ENCODE data around the gene PTPRD.

The PTPRD gene

DNA sequence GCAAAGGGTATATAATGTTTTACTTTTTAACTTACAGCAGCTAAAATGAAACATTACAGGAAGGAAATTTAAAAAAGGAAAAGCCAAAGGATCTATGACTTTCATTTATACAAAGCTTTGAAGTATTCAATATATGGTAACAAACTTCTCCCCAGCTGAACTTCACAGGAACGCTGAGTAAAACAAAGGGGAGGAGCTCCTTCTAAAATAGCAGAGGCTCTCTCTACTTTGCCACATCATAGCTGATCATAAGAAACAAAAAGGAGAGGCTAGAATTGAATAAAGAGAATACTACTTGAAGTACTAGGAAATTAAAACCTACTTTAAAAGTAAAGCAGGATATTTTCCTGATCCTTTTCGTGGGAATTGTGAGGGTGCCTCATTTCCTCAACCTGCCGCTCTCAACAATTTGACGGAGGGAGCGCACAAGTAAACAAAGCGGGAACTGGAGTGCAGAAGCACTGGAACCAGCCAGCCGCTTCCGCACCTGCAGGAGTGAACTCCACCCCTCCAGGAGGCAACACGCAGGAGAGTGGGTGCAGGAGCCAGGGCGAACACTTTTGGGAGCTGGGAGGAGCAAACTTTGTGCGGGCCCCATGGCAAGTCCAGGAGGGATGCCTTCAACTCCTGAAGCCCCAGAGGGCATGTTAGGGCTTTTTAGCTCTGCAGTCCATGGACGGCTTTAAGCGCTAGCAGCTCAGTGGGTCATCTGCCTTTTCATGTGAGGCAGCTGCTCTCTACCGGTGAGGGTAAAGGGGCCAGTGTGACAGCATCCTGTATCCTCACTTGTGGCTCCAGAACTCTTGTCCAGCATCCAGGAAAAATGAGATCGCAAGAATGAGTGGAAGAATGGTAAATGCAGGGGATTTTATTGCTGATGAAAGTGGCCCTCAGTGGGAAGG lies 757.4 kb downstream of the PTPRD start:
- DNase-seq = no peak

DNA sequence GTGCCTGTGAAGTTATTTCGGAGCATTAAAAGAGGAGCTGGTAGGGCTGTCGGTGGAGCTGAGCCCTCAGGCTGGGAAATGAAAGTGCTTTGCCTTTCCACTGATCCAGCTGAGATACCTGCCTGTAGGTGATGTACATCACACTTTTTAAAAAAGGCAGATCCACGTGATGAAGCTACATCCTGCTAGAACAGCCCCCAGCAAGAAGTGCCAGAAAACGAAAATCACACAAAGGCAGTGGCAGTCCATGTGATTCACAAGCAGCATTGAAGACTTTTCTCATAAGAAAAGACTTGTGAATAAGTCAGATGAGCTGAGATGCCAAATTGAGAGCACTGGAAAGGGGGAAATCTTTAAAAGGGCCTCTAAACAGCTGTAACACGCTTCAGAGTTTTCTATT lies 765.1 kb downstream of the PTPRD start:
- no peak for DNase-seq

DNA sequence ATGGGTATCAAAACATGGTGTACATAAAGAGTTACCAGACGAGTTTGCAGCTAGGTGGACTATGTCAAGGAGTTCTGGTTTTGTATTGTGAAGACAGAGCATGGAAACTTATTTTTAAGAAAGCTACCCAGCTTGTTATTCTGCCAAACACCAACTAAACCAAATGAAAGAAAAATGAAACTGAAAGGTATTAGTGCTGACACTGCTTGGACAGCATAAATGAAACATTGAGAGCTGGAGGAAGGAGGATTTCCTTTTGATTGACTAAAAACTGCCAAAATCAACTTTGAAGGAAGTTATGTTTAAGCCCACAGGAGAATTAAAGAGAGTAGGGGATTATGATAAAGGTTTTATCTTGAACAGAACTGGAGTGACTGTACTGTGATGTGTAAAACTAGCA lies 766.2 kb downstream of the PTPRD start:
- no peak for DNase-seq

DNA sequence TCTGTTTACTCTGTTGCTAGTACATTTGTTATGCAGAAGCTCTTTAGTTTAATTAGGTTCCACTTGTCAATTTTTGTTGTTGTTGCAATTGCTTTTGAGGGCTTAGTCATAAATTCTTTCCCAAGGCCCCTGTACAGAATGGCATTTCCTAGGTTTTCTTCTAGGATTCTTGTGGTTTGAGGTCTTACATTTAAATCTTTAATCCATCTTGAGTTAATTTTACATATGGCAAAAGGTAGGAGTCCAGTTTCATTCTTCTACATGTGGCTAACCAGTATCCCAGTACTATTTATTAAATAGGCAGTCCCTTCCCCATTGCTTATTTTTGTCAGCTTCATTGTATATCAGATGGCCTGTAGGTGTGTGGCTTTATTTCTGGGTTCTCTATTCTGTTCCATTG lies 792.4 kb downstream of the PTPRD start:
- peak; percentile 42 for DNase-seq

DNA sequence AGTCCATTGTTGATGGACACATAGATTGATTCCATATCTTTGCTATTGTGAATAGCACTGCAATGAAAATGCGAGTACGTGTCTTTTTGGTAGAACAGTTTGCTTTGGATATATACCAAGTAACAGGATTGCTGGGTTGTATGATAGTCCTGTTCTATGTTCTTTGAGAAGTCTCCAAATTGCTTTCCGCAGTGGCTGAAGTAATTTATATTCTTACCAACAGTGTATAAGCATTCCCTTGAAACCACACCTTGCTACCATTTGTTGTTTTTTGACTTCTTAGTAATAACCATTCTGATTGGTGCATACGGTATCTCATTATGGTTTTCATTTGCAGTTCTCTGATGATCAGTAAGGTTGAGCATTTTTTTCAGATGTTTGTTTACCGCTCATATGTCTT lies 792.9 kb downstream of the PTPRD start:
- DNase-seq = no peak

DNA sequence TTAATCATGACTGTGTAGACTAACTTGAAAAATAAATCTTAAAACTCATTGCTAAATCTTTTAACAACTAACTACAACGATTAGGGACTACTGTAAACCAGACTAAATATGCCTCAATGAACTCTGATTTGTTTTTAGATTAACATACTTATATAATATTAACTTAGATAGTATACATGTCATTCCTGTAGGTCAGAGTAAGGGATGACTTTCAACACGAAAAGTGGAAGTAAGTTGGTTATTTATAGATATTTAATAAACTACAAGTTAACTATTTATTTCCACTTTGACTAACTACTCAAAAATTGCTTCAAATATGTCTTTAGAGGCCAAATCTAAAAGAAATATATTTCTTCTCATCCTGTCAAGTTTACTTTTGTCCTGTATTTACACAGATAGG lies 795.6 kb downstream of the PTPRD start:
- DNase-seq = no peak

DNA sequence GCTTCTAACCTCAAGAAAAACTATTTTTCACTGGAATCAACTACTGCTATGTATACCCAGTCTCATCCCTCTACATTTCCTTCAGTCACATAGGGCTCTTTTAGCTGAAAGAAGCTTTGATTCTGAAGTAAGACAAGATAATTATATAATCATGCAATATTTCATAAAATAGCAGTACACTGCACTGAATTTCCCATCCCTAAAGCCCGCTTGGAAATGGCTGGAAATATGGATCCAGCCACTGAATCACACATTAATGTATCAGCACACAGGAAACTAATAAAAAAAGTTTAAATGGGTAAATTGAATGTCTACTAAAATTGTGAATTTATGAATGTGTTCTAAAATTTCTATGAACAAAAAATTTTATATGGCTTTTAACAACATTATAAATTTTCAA lies 808.7 kb downstream of the PTPRD start:
- no peak for DNase-seq

DNA sequence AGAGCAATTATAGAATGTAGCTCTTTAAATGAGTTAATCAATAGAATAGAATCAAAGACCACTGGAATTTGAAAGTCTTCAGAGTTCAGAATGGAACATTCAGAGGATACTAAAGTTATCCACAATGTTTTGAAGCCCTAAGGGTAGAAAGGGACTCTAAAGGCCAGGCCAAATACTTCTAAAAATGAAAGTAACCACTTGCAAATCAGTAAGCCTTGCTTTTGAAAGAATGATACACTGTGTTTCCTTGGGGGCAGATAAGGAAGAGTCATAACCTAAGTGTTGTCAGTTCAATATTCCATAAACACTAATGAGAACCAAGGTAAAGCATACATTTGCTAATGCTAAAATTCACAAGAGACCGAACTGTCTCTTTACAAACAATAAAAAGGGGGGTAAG lies 813.5 kb downstream of the PTPRD start:
- no peak for DNase-seq

DNA sequence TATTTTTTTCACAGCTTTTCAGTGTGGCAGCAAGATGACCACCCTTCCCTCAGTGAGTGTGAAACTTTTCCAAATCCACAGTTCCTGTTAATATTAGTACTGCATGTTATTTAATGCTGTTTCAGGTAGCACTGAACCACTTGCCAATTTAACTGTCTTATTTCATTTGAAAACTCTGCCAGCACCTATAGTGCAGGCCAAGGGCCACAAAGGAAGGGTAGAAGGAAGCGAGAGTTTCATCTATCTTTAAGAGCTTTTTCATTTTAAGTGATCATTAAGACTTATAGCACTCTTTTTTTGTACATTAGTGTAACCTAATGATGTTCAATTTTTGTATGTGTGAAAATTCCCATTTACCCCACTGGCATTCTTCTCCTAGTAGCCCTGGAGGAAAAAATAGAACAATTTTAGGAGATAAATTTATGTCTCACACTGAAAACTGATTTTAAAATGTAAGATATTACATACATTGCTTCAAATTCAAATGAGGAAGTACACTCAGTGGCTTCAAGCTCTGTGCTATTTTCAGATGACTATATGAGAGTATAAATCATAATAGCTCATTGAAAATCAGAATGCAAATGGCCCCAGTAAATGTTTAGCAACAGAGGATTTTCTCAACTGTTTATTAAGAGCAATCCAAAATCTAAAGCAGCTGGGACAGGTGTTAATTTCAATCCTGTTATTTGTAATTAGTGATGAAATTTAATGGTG lies 820.5 kb downstream of the PTPRD start:
- DNase-seq = no peak

DNA sequence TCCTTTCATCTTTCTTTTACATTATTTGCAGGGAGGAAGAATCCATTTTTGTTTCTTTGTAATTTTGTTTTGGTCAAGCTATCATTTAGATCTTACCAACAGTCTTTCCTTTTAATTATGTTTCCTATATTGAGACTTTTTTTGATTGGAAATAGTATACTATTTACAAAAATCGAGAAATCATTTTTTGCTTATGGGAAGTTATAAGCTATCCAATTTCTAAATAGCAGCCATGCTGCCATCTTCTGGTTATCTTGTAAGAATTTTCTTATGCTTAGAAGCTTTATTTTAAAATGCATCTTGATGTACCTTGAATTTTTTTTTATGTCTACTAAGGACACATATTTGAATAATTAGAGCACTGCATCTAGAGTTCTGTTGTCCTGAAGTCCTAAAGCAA lies 821.2 kb downstream of the PTPRD start:
- no peak for DNase-seq

DNA sequence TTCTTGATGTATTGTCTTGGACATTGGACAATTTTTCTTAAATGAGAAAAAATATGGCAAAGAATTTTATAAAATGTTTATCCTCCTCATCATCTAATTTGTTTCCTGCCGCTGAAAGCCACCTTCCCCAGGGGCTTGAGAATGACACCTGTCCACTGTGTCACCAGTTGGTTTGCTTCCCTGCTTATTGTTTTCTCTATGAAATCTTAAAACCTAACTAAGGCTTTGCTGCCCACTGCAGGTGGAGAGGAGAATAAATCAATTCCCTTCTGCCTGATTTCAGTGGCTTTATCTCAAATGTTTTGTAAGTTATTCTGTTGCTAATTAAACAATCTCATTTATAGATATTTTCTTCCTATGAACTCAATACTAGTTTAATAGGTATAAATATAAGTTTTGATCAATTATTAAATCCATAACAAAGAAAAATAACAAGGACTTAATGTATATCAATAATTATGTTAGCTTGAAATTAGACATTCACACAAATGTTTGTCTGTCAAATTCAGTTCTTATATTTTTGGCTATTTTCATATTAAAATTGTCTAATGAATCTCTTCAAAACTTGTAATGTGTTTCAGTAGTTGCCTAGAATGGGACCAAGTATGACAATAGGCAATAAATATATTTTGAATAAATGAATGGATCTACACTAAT lies 822.5 kb downstream of the PTPRD start:
- DNase-seq = peak; percentile 6

DNA sequence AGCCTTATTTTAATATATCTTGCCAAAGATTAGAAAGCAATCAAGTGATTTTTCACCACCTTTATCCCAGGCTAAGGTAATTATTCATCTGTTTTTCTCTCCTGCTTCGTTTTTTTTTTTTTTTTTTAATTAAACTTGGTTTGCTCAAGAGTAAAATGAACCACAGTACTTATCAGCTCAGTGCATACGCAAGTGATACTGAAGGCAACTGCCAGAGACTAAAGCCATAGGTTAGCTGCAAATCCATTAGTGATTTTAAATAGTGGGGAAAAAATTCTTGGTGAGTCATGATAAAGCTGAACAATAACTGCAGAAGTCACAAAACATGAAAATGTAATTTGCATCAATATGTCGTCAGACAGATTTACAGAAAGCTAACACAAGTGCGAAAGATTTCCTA lies 829.1 kb downstream of the PTPRD start:
- DNase-seq = no peak

DNA sequence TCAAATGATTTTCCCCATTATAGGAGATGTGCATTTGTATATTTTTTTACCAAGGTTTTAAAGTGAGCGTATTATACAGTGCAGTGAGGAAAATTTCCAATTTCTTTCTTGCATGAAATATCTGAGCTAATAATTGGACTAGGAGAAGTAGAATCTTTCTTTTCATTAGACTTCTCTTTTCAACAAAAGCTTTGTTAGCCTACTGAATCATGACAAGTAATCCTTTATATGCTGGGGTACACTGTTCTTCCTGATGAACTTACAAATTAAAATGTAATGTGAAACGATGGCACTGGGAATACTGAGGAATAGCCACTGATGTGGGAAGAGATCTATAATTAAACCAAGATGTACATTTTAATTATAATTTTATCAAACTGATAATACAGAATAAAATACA lies 829.6 kb downstream of the PTPRD start:
- no peak for DNase-seq

DNA sequence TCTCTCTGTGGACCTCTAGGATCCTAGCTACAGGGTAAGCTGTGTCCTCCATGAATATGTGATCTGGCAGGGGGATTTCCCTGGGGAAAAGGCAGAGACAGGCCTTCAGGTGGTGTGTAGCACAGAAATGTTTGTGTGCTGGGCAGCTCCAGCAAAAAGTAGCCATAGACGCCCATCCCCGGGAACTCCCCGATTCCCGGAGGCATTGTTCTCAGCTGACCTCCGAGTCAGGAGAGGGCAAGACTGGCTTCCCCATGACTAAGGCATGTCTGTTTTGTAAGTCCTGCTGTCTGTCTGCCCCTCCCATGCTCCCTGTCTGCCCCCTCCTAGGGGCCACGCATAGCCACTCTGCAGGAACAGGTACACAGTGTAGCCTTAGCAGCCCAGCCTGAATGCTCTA lies 834.5 kb downstream of the PTPRD start:
- DNase-seq = no peak

DNA sequence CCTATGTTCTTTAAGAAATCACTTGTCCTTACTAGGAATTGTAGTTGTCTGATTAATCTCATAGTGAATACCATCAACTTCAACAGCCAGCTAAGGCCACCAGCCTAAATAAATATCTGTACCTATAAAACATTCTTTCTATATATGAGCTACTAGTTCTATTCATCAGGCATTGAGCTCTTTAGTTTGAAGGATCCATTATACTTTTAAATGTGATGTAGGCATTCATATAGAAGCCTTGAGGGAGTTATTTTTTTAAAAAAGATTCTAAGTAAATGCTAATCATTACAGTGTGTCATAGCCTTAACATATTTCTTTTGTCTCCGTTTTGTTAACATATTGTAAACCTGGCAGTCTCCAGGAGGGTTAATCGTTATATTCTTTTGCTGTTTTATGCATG lies 838.3 kb downstream of the PTPRD start:
- DNase-seq = no peak

DNA sequence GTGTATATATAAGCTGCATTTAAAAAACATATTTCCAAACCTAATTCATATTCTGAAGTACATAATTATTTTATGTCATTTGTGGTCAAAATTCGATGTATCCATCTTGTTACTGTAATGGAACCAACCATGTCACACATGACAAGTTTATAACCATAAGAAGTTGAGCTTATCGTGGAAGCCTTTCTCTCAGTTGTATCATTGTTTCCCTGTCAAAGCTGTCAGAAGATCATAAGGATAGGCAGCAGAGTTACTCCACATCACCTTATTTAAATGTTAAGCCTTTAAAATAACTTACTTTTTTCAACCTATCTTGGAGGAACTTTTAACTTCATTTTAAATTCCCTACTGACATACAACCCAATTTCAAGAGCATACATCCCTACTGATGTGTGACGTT lies 841.5 kb downstream of the PTPRD start:
- DNase-seq = no peak

DNA sequence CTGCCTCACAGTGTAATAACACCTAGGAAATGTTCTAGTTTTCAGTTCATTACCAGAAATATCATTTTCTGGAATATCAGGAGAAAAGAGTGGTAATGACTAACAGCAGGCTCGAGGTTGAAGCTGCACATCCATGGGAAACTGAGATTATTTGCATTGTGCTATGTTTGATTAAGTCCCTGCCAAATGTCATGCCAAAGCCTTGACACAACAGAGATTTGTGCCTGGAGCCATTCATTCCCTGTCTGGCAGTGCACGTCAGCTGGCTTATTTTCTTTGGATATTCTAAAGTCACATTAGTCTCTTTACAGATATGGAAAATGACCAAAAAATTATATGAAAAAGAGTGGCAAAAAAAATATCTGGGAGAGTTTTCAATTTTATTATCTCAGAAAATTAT lies 848.0 kb downstream of the PTPRD start:
- no peak for DNase-seq

DNA sequence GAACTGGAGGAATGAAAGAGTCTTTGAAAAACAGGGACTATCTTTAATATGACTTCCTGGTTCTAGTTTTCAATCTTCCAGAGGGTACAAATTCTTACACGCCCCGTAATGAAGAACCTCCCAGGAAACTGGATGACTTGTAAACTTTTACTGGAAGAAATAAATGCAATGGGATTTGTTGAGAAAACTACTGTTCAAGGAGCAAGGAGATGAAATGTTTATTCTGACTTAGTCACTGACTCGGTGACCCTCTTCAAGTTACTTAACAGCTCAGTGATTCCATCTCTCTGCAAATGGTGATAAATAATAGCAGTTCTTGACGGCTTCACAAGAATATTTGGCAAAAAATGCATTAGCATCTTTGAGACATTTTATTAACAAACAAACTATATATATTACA lies 858.6 kb downstream of the PTPRD start:
- no peak for DNase-seq

DNA sequence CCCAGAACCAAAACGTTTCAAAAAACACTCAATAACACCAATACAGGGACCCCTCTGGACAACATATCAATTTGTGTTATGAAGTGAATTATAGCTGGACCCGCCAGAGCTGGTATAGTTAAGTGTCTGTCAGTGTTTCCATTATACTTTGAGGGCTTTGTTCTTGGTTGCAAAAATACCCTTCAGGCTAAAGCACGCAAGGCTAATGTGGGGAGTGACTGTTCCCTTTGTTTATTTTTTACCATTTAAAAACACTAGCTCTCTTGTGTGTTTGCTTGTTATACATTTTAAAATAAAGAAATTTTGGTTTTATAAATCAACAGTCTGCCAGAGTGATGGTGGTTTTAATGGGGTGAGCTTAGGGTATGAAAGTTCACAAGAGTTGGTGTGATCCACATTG lies 859.5 kb downstream of the PTPRD start:
- DNase-seq = no peak

DNA sequence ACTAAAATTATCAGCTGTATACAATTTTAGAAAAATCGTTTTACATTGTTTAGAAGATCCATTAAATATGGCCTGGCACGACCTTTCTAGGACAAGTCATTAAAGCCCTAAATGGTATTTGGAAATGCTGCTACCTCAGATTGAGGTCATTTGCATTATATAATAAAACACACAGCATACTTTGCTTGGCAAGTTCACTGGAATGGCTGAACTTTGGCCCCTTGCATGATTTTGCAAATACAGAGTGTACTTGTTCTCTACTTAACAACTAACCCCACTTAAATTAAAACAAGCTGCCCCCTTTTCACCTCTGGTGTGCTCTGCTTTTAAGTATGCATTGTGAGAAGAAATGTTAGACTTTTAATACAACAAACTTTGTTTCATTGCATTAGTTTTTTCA lies 860.1 kb downstream of the PTPRD start:
- DNase-seq = no peak

DNA sequence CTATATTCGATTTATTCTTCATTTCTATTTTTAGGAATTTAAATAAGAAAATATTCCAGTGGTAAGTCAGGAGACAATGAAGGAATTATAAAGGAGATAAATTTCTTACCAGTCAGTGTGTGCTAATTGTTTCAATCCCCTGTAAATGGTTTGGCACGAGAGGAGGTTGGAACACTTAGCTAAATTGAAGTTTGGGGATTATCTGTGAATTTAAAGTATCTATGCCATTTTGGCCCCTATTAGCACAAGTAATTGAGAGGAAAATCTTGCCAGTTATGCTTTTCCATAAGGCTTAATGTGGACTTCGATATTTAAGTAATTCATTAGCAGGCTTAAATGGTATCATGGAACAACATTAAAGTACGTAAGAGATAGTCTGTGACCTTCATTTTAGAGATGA lies 860.8 kb downstream of the PTPRD start:
- DNase-seq = no peak

DNA sequence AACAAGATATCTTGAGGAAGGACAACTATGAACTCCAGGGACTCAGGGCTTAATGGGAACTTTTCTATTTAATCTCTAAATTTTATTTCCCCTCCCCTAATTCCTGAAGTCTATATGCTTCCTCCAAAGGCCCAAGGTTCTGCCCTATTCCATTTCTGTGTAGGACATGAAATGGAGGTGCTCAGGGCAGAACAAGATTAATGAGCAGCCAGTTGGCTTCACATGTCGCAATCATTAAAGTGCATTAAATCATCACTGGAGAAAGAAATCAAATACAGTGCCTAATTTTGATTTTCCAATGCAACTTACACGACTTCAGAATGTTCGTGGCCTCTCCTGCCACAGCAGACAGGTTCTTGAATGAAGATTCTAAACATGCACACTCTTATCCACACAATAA lies 862.1 kb downstream of the PTPRD start:
- DNase-seq = no peak

DNA sequence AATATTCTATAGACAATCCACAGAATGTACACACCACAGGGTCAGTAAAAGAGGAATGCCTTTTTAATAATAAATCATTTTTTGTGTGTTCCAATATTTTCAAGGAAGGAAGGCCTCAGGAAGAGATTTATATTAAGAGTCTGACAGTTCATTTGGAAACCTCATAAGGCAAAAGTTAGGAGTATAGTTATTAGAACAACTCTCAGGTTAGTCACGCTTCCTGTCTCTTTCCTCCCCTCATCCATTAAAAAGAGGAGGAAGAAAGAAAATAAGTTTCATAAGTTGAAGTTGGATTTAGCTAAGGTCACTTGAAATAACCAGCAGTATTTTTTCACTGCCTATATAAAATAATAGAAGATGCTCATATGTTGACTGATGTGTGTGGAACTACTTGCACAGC lies 863.2 kb downstream of the PTPRD start:
- no peak for DNase-seq

DNA sequence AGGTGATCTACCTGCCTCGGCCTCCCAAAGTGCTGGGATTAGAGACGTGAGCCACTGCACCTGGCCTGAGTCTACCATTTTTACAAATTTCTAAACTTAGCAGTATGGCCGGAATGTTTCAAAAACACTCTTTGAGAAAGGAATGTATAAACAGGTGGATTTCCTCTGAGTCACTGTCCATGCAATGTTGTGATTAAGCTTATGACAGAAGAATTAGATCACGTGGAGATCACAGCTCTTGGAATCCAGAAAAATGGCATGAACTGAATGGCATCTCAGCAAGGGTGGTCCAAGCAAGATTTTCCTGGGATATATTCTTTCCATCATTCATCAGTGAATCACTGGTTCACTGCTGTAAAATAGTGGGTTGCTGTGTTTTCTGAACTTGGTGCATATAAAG lies 865.0 kb downstream of the PTPRD start:
- DNase-seq = peak; percentile 2
